ENCODE measurements around the gene NUTM1. TPM values are rescaled to one million over a fixed set of nuclear protein-coding genes. Genes with fewer than 3 reads are reported as not detected.

The NUTM1 gene
- not detected for total RNA-seq

GRCh38 chr15:34342737-34343575 is at the start of gene NUTM1, which contains the start of gene NOP10:
TSS of gene NUTM1 (plus strand) at chr15:34343315. CDS start at chr15:34343697, 382 bp downstream.
TSS of gene NOP10 (minus strand) at chr15:34343136. CDS start at chr15:34343073, 63 bp downstream.
- DNase-seq (ENCODE audit: low spot score) = peak; percentile 92

GRCh38 chr15:34297059-34297458 is 46.1 kb upstream of the NUTM1 start:
- no peak for DNase-seq (ENCODE audit: low spot score)

- DNase-seq (ENCODE audit: low spot score) = no peak
Measured at GRCh38 chr15:34301058-34301457, 42.1 kb upstream of the NUTM1 start.

GRCh38 chr15:34304613-34305012 is 38.5 kb upstream of the NUTM1 start:
- no peak for DNase-seq (ENCODE audit: low spot score)

- no peak for DNase-seq (ENCODE audit: low spot score)
Measured at GRCh38 chr15:34311563-34311962, 31.6 kb upstream of the NUTM1 start.

- DNase-seq (ENCODE audit: low spot score) = no peak
Measured at GRCh38 chr15:34314491-34315490, 28.3 kb upstream of the NUTM1 start.

GRCh38 chr15:34318277-34319079 is 24.6 kb upstream of the NUTM1 start:
- DNase-seq (ENCODE audit: low spot score) = peak; percentile 75

GRCh38 chr15:34323217-34323616 is 19.9 kb upstream of the NUTM1 start:
- DNase-seq (ENCODE audit: low spot score) = no peak

- no peak for DNase-seq (ENCODE audit: low spot score)
Measured at GRCh38 chr15:34324933-34325332, 18.2 kb upstream of the NUTM1 start.

GRCh38 chr15:34325368-34325767 is 17.7 kb upstream of the NUTM1 start:
- DNase-seq (ENCODE audit: low spot score) = no peak

- no peak for DNase-seq (ENCODE audit: low spot score)
Measured at GRCh38 chr15:34327906-34328305, 15.2 kb upstream of the NUTM1 start.

- no peak for DNase-seq (ENCODE audit: low spot score)
Measured at GRCh38 chr15:34329006-34329405, 14.1 kb upstream of the NUTM1 start.

- no peak for DNase-seq (ENCODE audit: low spot score)
Measured at GRCh38 chr15:34330279-34330678, 12.8 kb upstream of the NUTM1 start.

GRCh38 chr15:34331809-34332208 is 11.3 kb upstream of the NUTM1 start:
- DNase-seq (ENCODE audit: low spot score) = no peak

GRCh38 chr15:34332553-34333120 is 10.5 kb upstream of the NUTM1 start:
- no peak for DNase-seq (ENCODE audit: low spot score)

- no peak for DNase-seq (ENCODE audit: low spot score)
Measured at GRCh38 chr15:34334672-34335071, 8.4 kb upstream of the NUTM1 start.

GRCh38 chr15:34335176-34336032 is 7.7 kb upstream of the NUTM1 start:
- DNase-seq (ENCODE audit: low spot score) = no peak

GRCh38 chr15:34336231-34336990 is 6.7 kb upstream of the NUTM1 start:
- DNase-seq (ENCODE audit: low spot score) = no peak

GRCh38 chr15:34336991-34337556 is 6.0 kb upstream of the NUTM1 start:
- DNase-seq (ENCODE audit: low spot score) = no peak
